DOHH2 (cell line): ENCODE data around the gene HOXC11.

Experiments used
- H3F3A ChIP-seq: fragments of 200-600 bp; sonication (generic), shearing (Covaris generic); 2 replicates; pipeline ENCODE4 v1.6.0; 2016; ENCODE audit warnings: antibody characterized with exemption, mild to moderate bottlenecking; ENCODE audit not compliant: control insufficient read depth, insufficient read depth
- H3K27ac ChIP-seq: fragments of 200-600 bp; sonication (generic); 2 replicates; pipeline ENCODE4 v1.5.1; 2014; ENCODE audit warnings: low read depth, mild to moderate bottlenecking, low read length, moderate library complexity
- H3K27me3 ChIP-seq: fragments of 200-600 bp; sonication (generic); 2 replicates; pipeline ENCODE4 v1.6.1; 2014; ENCODE audit warnings: mild to moderate bottlenecking, low read length, mixed read lengths; ENCODE audit not compliant: control insufficient read depth
- H3K36me3 ChIP-seq: fragments of 200-600 bp; sonication (generic); 2 replicates; pipeline ENCODE4 v1.6.1; 2014; ENCODE audit warnings: mild to moderate bottlenecking, low read length, moderate library complexity, mixed read lengths; ENCODE audit not compliant: control insufficient read depth
- H3K4me1 ChIP-seq: fragments of 200-600 bp; sonication (generic); 2 replicates; pipeline ENCODE4 v1.6.1; 2014; ENCODE audit warnings: mild to moderate bottlenecking, low read length, mixed read lengths; ENCODE audit not compliant: control insufficient read depth
- H3K4me2 ChIP-seq: fragments of 200-600 bp; sonication (generic); 2 replicates; pipeline ENCODE4 v1.6.0; 2014; ENCODE audit warnings: mild to moderate bottlenecking, low read length, moderate library complexity
- H3K4me3 ChIP-seq: fragments of 200-600 bp; sonication (generic); 2 replicates; pipeline ENCODE4 v1.5.1; 2014; ENCODE audit warnings: mild to moderate bottlenecking, low read length, mixed read lengths
- H3K79me2 ChIP-seq: fragments of 200-600 bp; sonication (generic); 2 replicates; pipeline ENCODE4 v1.6.1; 2014; ENCODE audit warnings: mild to moderate bottlenecking, low read length, mixed read lengths; ENCODE audit not compliant: control insufficient read depth
- H3K9me2 ChIP-seq: fragments of 200-600 bp; sonication (generic); replicated peaks from 2 replicates; pipeline ENCODE4 v1.6.1; 2014; ENCODE audit warnings: mild to moderate bottlenecking, low read length, mixed read lengths; ENCODE audit not compliant: control insufficient read depth
- H3K9me3 ChIP-seq: fragments of 200-600 bp; sonication (generic); 2 replicates; pipeline ENCODE4 v1.6.1; 2014; ENCODE audit warnings: antibody characterized with exemption, low read length, mixed read lengths; ENCODE audit not compliant: control insufficient read depth, insufficient read depth
- H4K20me1 ChIP-seq: fragments of 200-600 bp; sonication (generic); 2 replicates; pipeline ENCODE4 v1.6.0; 2014; ENCODE audit warnings: low read depth, mild to moderate bottlenecking, antibody characterized with exemption, low read length, moderate library complexity; ENCODE audit not compliant: control insufficient read depth, insufficient read depth
- CTCF ChIP-seq: fragments of 200-600 bp; sonication (generic); IDR thresholded peaks from one replicate; pipeline ENCODE4 v1.5.1; 2014; ENCODE audit warnings: antibody characterized with exemption, mild to moderate bottlenecking, low read depth, low read length; ENCODE audit not compliant: poor library complexity, severe bottlenecking
- EZH2phosphoT487 ChIP-seq: fragments of 200-600 bp; sonication (generic); IDR thresholded peaks from 2 replicates; pipeline ENCODE4 v1.6.1; 2017; ENCODE audit warnings: borderline replicate concordance, mild to moderate bottlenecking, antibody characterized with exemption, low read length, moderate library complexity, mixed read lengths

Gene HOXC11

GRCh38 chr12:53944907-53945847 lies 27.7 kb upstream of the HOXC11 start:
- Histone ChIP-seq H3K36me3 (no peaks in the 10 kb centered on the region), H3F3A (no peaks in the 10 kb centered on the region), H3K27ac (no peak overlapping the region), H3K9me2 (no peaks in the 10 kb centered on the region), H3K4me2 (no peak overlapping the region), H3K79me2 (no peaks in the 10 kb centered on the region), H3K27me3 (peaks cover 80% of the 10 kb centered on the region), H3K4me1 (no peaks in the 10 kb centered on the region), H3K9me3 (no peaks in the 10 kb centered on the region), H3K4me3 (no peak overlapping the region), H4K20me1 (no peaks in the 10 kb centered on the region)
- no peak for TF ChIP-seq EZH2phosphoT487
- no peak for TF ChIP-seq CTCF

- H3K36me3 ChIP-seq, result no peaks in the 10 kb centered on the region
- H3K9me2 ChIP-seq, result no peaks in the 10 kb centered on the region
- no peaks in the 10 kb centered on the region for H4K20me1 ChIP-seq
- H3K4me2 ChIP-seq, result no peak overlapping the region
- H3K4me1 ChIP-seq, result no peaks in the 10 kb centered on the region
- no peaks in the 10 kb centered on the region for H3K9me3 ChIP-seq
- TF ChIP-seq EZH2phosphoT487, result no peak
- TF ChIP-seq CTCF, result no peak
- H3F3A ChIP-seq, result no peaks in the 10 kb centered on the region
- H3K27ac ChIP-seq, result no peak overlapping the region
- H3K27me3 ChIP-seq, result peaks cover 88% of the 10 kb centered on the region
- no peaks in the 10 kb centered on the region for H3K79me2 ChIP-seq
- no peak overlapping the region for H3K4me3 ChIP-seq
These were observed 25.2 kb upstream of the HOXC11 start for GRCh38 chr12:53947743-53948142.

DNA sequence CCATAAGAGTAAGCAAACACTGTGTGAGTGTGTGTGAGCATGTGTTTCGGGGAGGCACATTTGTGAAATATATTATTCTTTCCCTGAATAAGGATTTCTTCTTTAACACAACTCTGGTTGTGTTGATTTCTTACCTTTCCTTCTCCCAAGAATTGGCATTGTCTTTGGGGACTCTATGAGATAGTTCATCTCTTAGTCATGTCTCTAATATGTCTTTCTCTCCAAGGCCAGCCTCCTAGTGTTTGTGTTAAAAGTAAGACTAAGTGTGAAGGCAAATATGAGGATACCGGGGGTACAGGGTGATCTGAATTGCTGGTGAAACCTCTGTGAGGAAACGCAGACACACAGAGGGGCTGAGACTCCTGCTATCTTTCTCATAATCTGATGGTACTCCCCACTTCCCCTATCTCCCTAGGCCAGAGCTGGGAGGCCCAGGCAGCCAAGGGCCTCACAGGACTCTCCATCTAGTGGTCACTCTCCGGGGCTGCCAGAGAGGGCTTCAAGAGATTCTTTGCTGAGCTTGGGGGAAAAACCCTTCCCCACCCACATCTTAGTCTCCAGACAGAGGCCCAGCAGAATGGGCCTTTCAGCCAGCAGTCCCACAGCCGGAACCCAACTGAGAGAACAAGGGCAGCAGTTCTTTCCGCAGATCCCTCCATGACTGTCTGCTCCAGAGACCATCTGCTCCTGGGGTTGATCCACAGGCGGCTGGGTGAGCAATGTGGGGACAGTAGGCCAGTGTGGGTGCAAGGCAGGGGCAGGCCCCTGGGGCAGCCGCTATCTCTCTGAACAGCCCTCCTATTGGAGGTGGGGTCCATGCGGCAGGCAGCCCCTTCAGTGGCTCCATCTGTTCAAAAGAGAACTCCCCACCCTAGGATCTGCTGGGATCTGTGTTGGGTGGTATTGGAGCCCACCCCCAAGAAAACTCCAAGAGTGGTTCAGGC lies 24.0 kb upstream of the HOXC11 start:
- Histone ChIP-seq H3K27me3 (peaks cover 90% of the 10 kb centered on the region), H3K4me2 (no peak overlapping the region), H3K4me1 (no peaks in the 10 kb centered on the region), H4K20me1 (no peaks in the 10 kb centered on the region), H3F3A (no peaks in the 10 kb centered on the region), H3K79me2 (no peaks in the 10 kb centered on the region), H3K27ac (no peak overlapping the region), H3K9me3 (no peaks in the 10 kb centered on the region), H3K36me3 (no peaks in the 10 kb centered on the region), H3K4me3 (no peak overlapping the region), H3K9me2 (no peaks in the 10 kb centered on the region)
- TF ChIP-seq EZH2phosphoT487, result no peak
- no peak for TF ChIP-seq CTCF
